SK-N-MC (cell line): Measurements from ENCODE around the gene JPT1.

Experiments used
- EZH2 ChIP-seq: fragments of 200-600 bp; sonication (generic); IDR thresholded peaks from one replicate; pipeline ENCODE4 v1.6.1; 2017; ENCODE audit warnings: antibody characterized with exemption
- POLR2AphosphoS5 ChIP-seq: IDR thresholded peaks from 2 replicates; pipeline ENCODE4 v1.6.1; 2012; ENCODE audit warnings: mild to moderate bottlenecking, low read depth, low read length, borderline replicate concordance

- TF ChIP-seq EZH2 (no peak), POLR2AphosphoS5 (no peak)
These were observed 67.1 kb downstream of the JPT1 start for GRCh38 chr17:75087182-75087557.
